CD4-positive, alpha-beta T cell (primary cell): ENCODE measurements around the gene BRD3. TPM values are rescaled to one million over a fixed set of nuclear protein-coding genes. Genes with fewer than 3 reads are reported as not detected.

Experiments
- ATAC-seq: fragments of 200-7000 bp; cut with Tn5 transposase; one replicate; pipeline ENCODE4 v1.10.0; 2022; ENCODE audit warnings: mild to moderate bottlenecking; ENCODE audit not compliant: poor library complexity
- CTCF ChIA-PET: fragments of 350-600 bp; sonication (Branson Sonifier 250); formaldehyde crosslinking; loops from one replicate; lab custom pipeline; 2021; ENCODE audit warnings: antibody characterized with exemption, inconsistent platforms; lab: Charles Lee
- POLR2A ChIA-PET: fragments of 350-600 bp; sonication (Branson Sonifier 250); formaldehyde crosslinking; loops from one replicate; lab custom pipeline; 2021; ENCODE audit warnings: antibody characterized with exemption, inconsistent platforms; lab: Charles Lee
- DNase-seq, 14 experiments: peaks; one replicate each; pipeline ENCODE4 v3.0.0-alpha.2; 2013 to 2020; ENCODE audit warnings: mixed read lengths in 2 of 14
- H3K27ac ChIP-seq, 2 donors: one replicate each; pipeline versions ENCODE4 v1.5.1 to v1.7.0; 2013; ENCODE audit warnings: low read length in 2 of 2, low read depth in 1 of 2, mild to moderate bottlenecking in 1 of 2
- H3K27me3 ChIP-seq, 2 experiments: 1 replicate in 1 of 2; 2 replicates in 1 of 2; pipeline versions ENCODE4 v1.6.1 to v1.7.0; 2013; ENCODE audit warnings: low read length in 2 of 2, control low read depth in 1 of 2, mild to moderate bottlenecking in 1 of 2, moderate library complexity in 1 of 2; ENCODE audit not compliant: insufficient read depth in 2 of 2, control insufficient read depth in 1 of 2
- H3K36me3 ChIP-seq: one replicate; pipeline ENCODE4 v1.6.1; 2013; ENCODE audit warnings: low read length, control low read depth; ENCODE audit not compliant: insufficient read depth
- H3K4me1 ChIP-seq: one replicate; pipeline ENCODE4 v1.6.1; 2013; ENCODE audit warnings: low read length, control low read depth; ENCODE audit not compliant: insufficient read depth
- H3K4me3 ChIP-seq: one replicate; pipeline ENCODE4 v1.5.1; 2013; ENCODE audit warnings: mild to moderate bottlenecking, low read length, moderate library complexity
- H3K9me3 ChIP-seq, 2 experiments: 1 replicate in 1 of 2; 2 replicates in 1 of 2; pipeline versions ENCODE4 v1.6.1 to v1.7.0; 2013; ENCODE audit warnings: low read length in 2 of 2, mild to moderate bottlenecking in 2 of 2, control low read depth in 1 of 2, moderate library complexity in 1 of 2; ENCODE audit not compliant: control insufficient read depth in 1 of 2, insufficient read depth in 1 of 2
- H3K27ac Mint-ChIP-seq: one replicate; pipeline ENCODE4 v1.8.0; 2020; ENCODE audit warnings: mixed read lengths
- H3K27me3 Mint-ChIP-seq: one replicate; pipeline ENCODE4 v1.8.0; 2021; ENCODE audit warnings: mixed read lengths
- H3K36me3 Mint-ChIP-seq: one replicate; pipeline ENCODE4 v1.8.0; 2021; ENCODE audit warnings: low read depth, mixed read lengths
- H3K4me1 Mint-ChIP-seq: one replicate; pipeline ENCODE4 v1.8.0; 2021; ENCODE audit warnings: low read depth, mixed read lengths
- H3K4me3 Mint-ChIP-seq: one replicate; pipeline ENCODE4 v1.8.0; 2020; ENCODE audit warnings: mild to moderate bottlenecking, mixed read lengths
- H3K9me3 Mint-ChIP-seq: one replicate; pipeline ENCODE4 v1.8.0; 2020; ENCODE audit warnings: mixed read lengths
- CTCF ChIP-seq: fragments of 200-600 bp; IDR thresholded peaks from one replicate; pipeline ENCODE4 v1.8.0; 2022; ENCODE audit warnings: antibody characterized with exemption, mild to moderate bottlenecking
- intact Hi-C, 2 experiments: fragments of 100-400 bp; cut with DNase I in 1 of 2; cut with micrococcal nuclease in 1 of 2; formaldehyde crosslinking; loops; one replicate each; pipeline versions ENCODE4 v1.15.1 to v1.9.0; 2023 to 2025; cut with DNase I, micrococcal nuclease
- total RNA-seq, 174 experiments: library from RNA in 2 of 174; stranded (reverse) in 2 of 174; gene quantifications; one replicate each; pipeline ENCODE4 v1.2.3 and lab custom pipeline; 2021 to 2026

BRD3 gene
- total RNA-seq, 2 experiments from 2014 or later = 26.7 to 29.0 TPM

GRCh38 chr9:134048582-134048968, 19.3 kb downstream of the BRD3 start:
- no peak for TF ChIP-seq CTCF
- no peak for ATAC-seq
- intact Hi-C loops = no loop called here

GRCh38 chr9:134047868-134048581, 19.8 kb downstream of the BRD3 start:
- no peak for ATAC-seq
- no peaks in the 10 kb centered on the region for H3K27me3 ChIP-seq
- Mint-ChIP-seq H3K27me3 (no peaks in the 10 kb centered on the region), H3K36me3 (peaks cover 51% of the 10 kb centered on the region), H3K4me1 (no peaks in the 10 kb centered on the region), H3K9me3 (no peaks in the 10 kb centered on the region), H3K4me3 (no peak overlapping the region), H3K27ac (no peak overlapping the region)
- no peak overlapping the region for H3K27ac ChIP-seq
- ChIA-PET POLR2A (no interaction called here), CTCF (no interaction called here)
- intact Hi-C loops = no loop called here
- H3K4me1 ChIP-seq = no peaks in the 10 kb centered on the region
- peaks cover 71% of the 10 kb centered on the region for H3K36me3 ChIP-seq
- TF ChIP-seq CTCF = no peak
- no peak overlapping the region for H3K4me3 ChIP-seq
- H3K9me3 ChIP-seq = no peaks in the 10 kb centered on the region
- no peak for DNase-seq

More at GRCh38 chr9:134048582-134048968, 19.3 kb downstream of the BRD3 start:
- no peaks in the 10 kb centered on the region for H3K27me3 ChIP-seq
- no peaks in the 10 kb centered on the region for H3K4me1 ChIP-seq
- H3K27ac Mint-ChIP-seq = no peak overlapping the region
- no peaks in the 10 kb centered on the region for H3K9me3 Mint-ChIP-seq
- DNase-seq = no peak
- H3K27ac ChIP-seq = no peak overlapping the region
- H3K9me3 ChIP-seq = no peaks in the 10 kb centered on the region
- peaks cover 46% of the 10 kb centered on the region for H3K36me3 Mint-ChIP-seq
- H3K4me3 ChIP-seq = no peak overlapping the region
- POLR2A ChIA-PET = no interaction called here
- peaks cover 76% of the 10 kb centered on the region for H3K36me3 ChIP-seq
- CTCF ChIA-PET = no interaction called here
- H3K27me3 Mint-ChIP-seq = no peaks in the 10 kb centered on the region
- H3K4me1 Mint-ChIP-seq = no peaks in the 10 kb centered on the region
- H3K4me3 Mint-ChIP-seq = no peak overlapping the region

- Mint-ChIP-seq H3K4me3 (no peak overlapping the region), H3K27me3 (no peaks in the 10 kb centered on the region), H3K36me3 (peaks cover 50% of the 10 kb centered on the region), H3K27ac (no peak overlapping the region), H3K9me3 (no peaks in the 10 kb centered on the region), H3K4me1 (no peaks in the 10 kb centered on the region)
- Histone ChIP-seq H3K4me1 (no peaks in the 10 kb centered on the region), H3K9me3 (no peaks in the 10 kb centered on the region), H3K27ac (no peak overlapping the region), H3K4me3 (no peak overlapping the region), H3K36me3 (peaks cover 63% of the 10 kb centered on the region), H3K27me3 (no peaks in the 10 kb centered on the region)
- ATAC-seq (no peak), DNase-seq (no peak)
- ChIA-PET CTCF (no interaction called here), POLR2A (no interaction called here)
- intact Hi-C loops = no loop called here
- no peak for TF ChIP-seq CTCF
Observed at GRCh38 chr9:134046894-134047681, 20.7 kb downstream of the BRD3 start.
